HG03342 (cell line): Measurements from ENCODE around the gene MAD1L1.

Experiments used
- ATAC-seq: cut with Tn5 transposase; IDR thresholded peaks from one replicate; pipeline ENCODE4 v1.9.1; 2021; ENCODE audit warnings: mild to moderate bottlenecking, moderate library complexity; ENCODE audit not compliant: unreplicated experiment

MAD1L1 gene

DNA sequence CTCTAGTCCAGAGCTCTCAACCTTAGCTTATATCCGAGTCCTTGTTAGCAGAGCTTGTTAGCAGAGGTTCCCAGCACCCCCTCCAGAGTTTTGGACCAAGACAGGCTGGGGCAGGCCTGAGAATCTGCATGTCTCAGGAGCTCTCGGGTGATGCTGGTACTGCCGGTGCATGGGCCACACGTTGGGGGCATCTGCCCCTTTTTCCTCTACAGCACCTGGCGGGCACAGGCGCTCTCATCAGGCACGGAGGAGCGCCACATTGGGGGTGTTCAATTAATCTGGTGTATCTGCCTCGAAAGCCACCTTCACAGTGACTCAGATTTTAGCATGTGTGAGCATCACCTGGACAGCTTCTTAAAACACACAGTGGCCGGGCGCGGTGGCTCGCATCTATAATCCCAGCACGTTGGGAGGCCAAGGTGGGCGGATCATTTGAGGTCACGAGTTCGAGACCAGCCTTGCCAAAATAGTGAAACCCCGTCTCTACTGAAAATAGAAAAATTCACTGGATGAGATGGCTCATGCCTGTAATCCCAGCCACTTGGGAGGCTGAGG lies 445.0 kb downstream of the MAD1L1 start:
- no peak for ATAC-seq

GRCh38 chr7:1787241-1787640 lies 445.5 kb downstream of the MAD1L1 start:
- ATAC-seq: no peak

GRCh38 chr7:1785839-1786238 lies 446.9 kb downstream of the MAD1L1 start:
- no peak for ATAC-seq

- no peak for ATAC-seq
Observed at GRCh38 chr7:1781369-1781768, 451.4 kb downstream of the MAD1L1 start.

DNA sequence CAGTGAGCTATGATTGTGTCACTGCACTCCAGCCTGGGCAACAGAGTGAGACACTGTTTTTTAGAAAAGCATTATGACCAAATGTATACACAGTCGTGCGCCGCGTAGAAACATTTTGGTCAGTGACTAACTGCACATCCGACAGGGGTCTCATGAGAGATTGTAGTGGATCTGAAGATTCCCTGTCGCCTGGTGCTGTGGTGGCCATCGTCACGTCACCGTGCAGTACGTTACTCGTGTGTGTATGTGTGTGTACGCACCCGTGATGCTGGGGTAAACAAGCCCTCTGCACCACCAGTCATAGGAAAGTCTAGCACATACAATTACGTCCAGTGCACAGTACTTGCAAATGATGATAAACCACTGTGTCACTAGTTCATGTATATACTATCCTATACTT lies 453.3 kb downstream of the MAD1L1 start:
- no peak for ATAC-seq

GRCh38 chr7:1777122-1777521 lies 455.6 kb downstream of the MAD1L1 start:
- no peak for ATAC-seq

GRCh38 chr7:1775389-1775788 lies 457.4 kb downstream of the MAD1L1 start:
- ATAC-seq: no peak

- ATAC-seq: no peak
Observed at GRCh38 chr7:1770331-1770730, 462.4 kb downstream of the MAD1L1 start.

DNA sequence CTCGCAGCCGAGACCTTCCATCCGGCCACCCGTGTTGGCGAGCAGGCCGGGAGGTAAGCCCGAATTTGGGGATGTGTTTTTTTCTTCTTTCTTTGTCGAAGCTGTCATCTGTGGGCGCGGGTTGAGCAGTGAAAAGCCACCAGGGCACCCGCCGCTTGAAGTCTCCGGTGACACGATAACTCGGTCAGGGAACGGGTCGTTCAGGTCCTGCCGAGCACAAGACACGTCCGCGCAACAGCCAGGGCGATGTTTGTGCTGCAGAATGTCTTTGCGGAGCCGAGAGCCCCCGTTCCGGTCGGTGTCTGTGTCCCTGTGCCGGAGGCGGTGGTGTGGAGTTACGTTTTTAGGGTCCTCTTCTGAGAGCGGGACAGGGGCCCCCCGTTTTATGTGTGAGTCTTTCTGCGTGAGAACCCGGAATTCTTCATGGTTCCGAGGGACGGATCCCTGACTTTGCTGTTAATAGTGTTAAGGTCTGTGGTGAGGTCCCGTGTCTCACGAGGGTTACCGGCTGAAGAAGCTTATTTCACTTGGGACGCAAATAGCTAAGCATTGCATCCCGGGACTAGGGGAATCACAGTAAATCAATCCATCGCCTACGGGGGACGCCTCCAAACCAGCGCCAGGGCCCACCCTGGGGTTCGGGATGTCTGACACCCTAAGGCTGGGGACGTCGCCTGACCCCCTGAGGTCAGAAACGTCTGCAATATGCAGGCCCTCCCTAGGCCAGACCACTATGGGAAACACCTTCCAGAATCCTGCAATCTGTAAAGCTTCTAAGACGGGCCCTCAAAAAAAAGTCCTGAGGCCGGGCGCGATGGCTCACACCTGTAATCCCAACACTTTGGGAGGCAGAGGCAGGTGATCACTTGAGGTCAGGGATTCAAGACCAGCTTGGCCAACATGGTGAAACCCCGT lies 463.2 kb downstream of the MAD1L1 start:
- no peak for ATAC-seq

GRCh38 chr7:1768832-1769231 lies 463.9 kb downstream of the MAD1L1 start:
- ATAC-seq: no peak

GRCh38 chr7:1767524-1767923 lies 465.2 kb downstream of the MAD1L1 start:
- ATAC-seq: no peak
